GM11168 (cell line): ENCODE measurements around the gene MYBBP1A.

ENCODE experiments used
- in situ Hi-C: fragments of 300-500 bp; cut with MboI; formaldehyde crosslinking; loops from one replicate; pipeline ENCODE4 v1.12.0; 2022; ENCODE audit warnings: low sequenced_read_pairs; ENCODE audit not compliant: unreplicated experiment

Gene MYBBP1A

DNA sequence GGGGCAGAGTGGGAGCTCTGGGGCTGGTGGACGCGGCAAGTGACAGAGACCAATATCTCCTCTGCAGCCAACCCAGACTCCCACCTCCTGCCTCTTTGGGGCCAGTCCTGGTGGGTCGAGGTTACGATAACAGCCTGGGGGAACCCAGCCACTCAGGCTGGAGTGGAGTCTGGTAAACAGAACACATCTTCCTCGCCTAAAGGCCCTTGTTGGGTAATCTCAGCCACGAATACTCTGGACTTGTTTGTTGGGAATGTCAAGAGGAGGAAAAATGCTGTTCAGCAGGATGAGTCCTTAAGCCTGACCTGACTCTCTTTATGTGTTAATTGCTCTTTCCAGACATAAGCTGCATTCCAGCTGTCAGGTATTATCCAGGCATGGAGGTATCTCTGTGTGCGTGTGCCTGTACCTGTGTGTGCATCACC lies 64.5 kb downstream of the MYBBP1A start:
- in situ Hi-C loops, result no loop called here

DNA sequence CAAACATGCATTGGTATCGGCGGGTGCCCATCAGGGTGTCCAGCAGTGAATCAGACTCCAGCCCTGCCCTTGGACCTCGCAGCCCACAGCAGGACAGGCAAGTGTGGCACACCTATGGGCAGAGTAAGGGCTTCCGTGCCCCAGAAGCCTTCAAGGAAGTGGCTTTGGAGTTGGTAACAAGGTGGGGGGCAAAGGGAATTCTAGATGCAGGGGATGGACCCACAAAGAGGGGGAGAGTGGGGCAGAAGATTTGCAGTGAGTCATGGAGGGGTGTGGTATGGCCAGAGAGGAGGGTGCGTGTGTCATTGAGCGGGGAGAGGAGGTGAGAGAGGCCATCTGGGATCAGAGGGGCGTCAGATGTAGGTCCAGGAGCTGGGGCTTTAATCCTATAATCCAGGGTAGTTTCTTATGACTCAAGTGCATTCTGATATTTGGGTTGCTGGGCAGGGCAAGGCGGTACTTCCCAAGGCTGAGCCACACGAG lies 65.0 kb downstream of the MYBBP1A start:
- in situ Hi-C loops, result no loop called here

DNA sequence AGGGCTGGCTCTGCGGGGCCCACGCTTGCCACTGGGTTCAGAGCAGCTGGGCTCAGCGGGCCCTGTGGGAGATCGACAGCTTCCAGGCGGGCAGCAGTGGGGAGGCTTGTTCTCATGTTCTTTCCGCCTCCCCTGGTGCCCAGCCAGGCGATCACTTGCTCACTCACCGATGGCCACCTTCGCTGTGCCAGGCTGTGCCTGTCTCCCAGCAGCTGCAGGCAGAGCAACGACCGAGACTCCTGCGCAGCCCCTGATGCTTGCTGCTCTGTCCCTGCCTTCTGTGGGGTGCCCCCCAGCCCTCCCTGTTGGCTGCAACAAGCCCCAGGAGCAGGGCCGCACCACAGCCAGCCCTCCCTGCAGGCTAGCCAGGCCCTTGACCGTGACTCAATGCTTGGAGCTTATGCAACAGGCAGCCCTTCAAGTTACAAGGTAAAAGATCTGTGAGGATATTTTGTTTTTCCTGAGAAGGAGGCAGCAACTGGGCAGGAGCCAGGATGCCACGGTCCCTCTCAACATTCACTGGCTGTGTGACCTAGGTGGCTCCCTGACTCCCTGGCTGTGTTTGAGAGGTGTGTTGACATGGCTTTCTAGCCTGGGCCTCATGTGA lies 66.1 kb downstream of the MYBBP1A start:
- in situ Hi-C loops, result no loop called here
